HEK293 (cell line): Measurements from ENCODE around the gene GLT6D1.
A peak's percentile ranks its signal among the peaks of the same experiment; 100 is the strongest.

Experiments
- CTCF ChIA-PET: fragments of 350-600 bp; formaldehyde crosslinking; extraction: SDS; loops from one replicate; lab custom pipeline; 2021; ENCODE audit warnings: antibody characterized with exemption; lab: Yijun Ruan, JAX
- POLR2A ChIA-PET: fragments of 300-600 bp; formaldehyde crosslinking; extraction: SDS; loops from one replicate; lab custom pipeline; 2020; ENCODE audit warnings: antibody characterized with exemption, inconsistent platforms; lab: Yijun Ruan, JAX
- H3K27ac ChIP-seq: fragments of 200-500 bp; sonication (Bioruptor generic); 2 replicates; pipeline ENCODE4 v1.5.1; 2014; ENCODE audit warnings: low read depth, low read length, control low read depth, inconsistent platforms; ENCODE audit errors: extremely low read depth
- H3K36me3 ChIP-seq, 2 experiments: fragments of 200-500 bp in 1 of 2; sonication (Bioruptor generic) in 1 of 2; 1 replicate in 1 of 2; 2 replicates in 1 of 2; pipeline ENCODE4 v1.5.1; 2014 to 2017; ENCODE audit warnings: inconsistent platforms in 2 of 2, low read length in 2 of 2; ENCODE audit not compliant: control insufficient read depth in 2 of 2, insufficient read depth in 1 of 2
- H3K4me1 ChIP-seq: fragments of 200-500 bp; sonication (Bioruptor generic); 2 replicates; pipeline ENCODE4 v1.5.1; 2014; ENCODE audit warnings: mild to moderate bottlenecking, low read length, inconsistent platforms; ENCODE audit not compliant: control insufficient read depth, insufficient read depth
- H3K4me3 ChIP-seq: 2 replicates; pipeline ENCODE4 v1.5.1; 2011; ENCODE audit warnings: low read depth, mild to moderate bottlenecking, control low read depth, low read length, moderate library complexity
- H3K9me3 ChIP-seq: fragments of 200-500 bp; sonication (Bioruptor generic); 2 replicates; pipeline ENCODE4 v1.5.1; 2014; ENCODE audit warnings: low read depth, low read length, inconsistent platforms; ENCODE audit not compliant: control insufficient read depth, insufficient read depth
- GLI2 ChIP-seq: fragments of 450-650 bp; formaldehyde crosslinking; IDR thresholded peaks from 2 replicates; pipeline ENCODE4; 2017; ENCODE audit warnings: missing biosample characterization, missing genetic modification characterization, low read depth, borderline replicate concordance
- GLI4 ChIP-seq: fragments of 450-650 bp; formaldehyde crosslinking; IDR thresholded peaks from 2 replicates; pipeline ENCODE4 v1.5.1; 2016; ENCODE audit warnings: missing biosample characterization, missing genetic modification characterization
- IKZF3 ChIP-seq: fragments of 450-650 bp; IDR thresholded peaks from 2 replicates; pipeline ENCODE4 v1.5.0; 2018; ENCODE audit warnings: missing biosample characterization, mild to moderate bottlenecking, missing genetic modification characterization, moderate library complexity
- KLF16 ChIP-seq: fragments of 450-650 bp; formaldehyde crosslinking; IDR thresholded peaks from 2 replicates; pipeline ENCODE4 v1.5.1; 2017; ENCODE audit warnings: missing biosample characterization, missing genetic modification characterization
- KLF7 ChIP-seq: fragments of 450-650 bp; formaldehyde crosslinking; IDR thresholded peaks from 2 replicates; pipeline ENCODE4 v1.5.1; 2016; ENCODE audit warnings: missing biosample characterization, missing genetic modification characterization, borderline replicate concordance
- PATZ1 ChIP-seq: fragments of 450-650 bp; formaldehyde crosslinking; IDR thresholded peaks from 2 replicates; pipeline ENCODE4 v1.5.1; 2016; ENCODE audit warnings: missing biosample characterization, missing genetic modification characterization
- PRDM6 ChIP-seq: fragments of 450-650 bp; formaldehyde crosslinking; IDR thresholded peaks from 2 replicates; pipeline ENCODE4 v1.5.1; 2017; ENCODE audit warnings: missing biosample characterization, missing genetic modification characterization
- WT1 ChIP-seq: fragments of 450-650 bp; formaldehyde crosslinking; IDR thresholded peaks from 2 replicates; pipeline ENCODE4 v1.5.1; 2016; ENCODE audit warnings: missing biosample characterization, missing genetic modification characterization
- ZBTB49 ChIP-seq: fragments of 450-650 bp; formaldehyde crosslinking; IDR thresholded peaks from 2 replicates; pipeline ENCODE4 v1.5.1; 2016; ENCODE audit warnings: missing biosample characterization, missing genetic modification characterization, low read depth
- ZNF132 ChIP-seq: fragments of 450-650 bp; formaldehyde crosslinking; IDR thresholded peaks from 2 replicates; pipeline ENCODE4 v1.5.1; 2017; ENCODE audit warnings: missing biosample characterization, missing genetic modification characterization, borderline replicate concordance
- ZNF138 ChIP-seq: fragments of 450-650 bp; formaldehyde crosslinking; IDR thresholded peaks from 2 replicates; pipeline ENCODE4 v1.5.1; 2016; ENCODE audit warnings: missing biosample characterization, missing genetic modification characterization, borderline replicate concordance
- ZNF16 ChIP-seq: fragments of 450-650 bp; formaldehyde crosslinking; IDR thresholded peaks from 2 replicates; pipeline ENCODE4 v1.5.1; 2016; ENCODE audit warnings: low read depth, missing biosample characterization, missing genetic modification characterization
- ZNF2 ChIP-seq: fragments of 450-650 bp; formaldehyde crosslinking; IDR thresholded peaks from 2 replicates; pipeline ENCODE4 v1.5.1; 2016; ENCODE audit warnings: missing biosample characterization, missing genetic modification characterization
- ZNF221 ChIP-seq: fragments of 450-650 bp; formaldehyde crosslinking; IDR thresholded peaks from 2 replicates; pipeline ENCODE4 v1.5.1; 2017; ENCODE audit warnings: missing biosample characterization, missing genetic modification characterization, borderline replicate concordance
- ZNF311 ChIP-seq: fragments of 450-650 bp; formaldehyde crosslinking; IDR thresholded peaks from 2 replicates; pipeline ENCODE4 v1.5.1; 2017; ENCODE audit warnings: missing biosample characterization, missing genetic modification characterization, borderline replicate concordance
- ZNF404 ChIP-seq: fragments of 450-650 bp; formaldehyde crosslinking; IDR thresholded peaks from 2 replicates; pipeline ENCODE4 v1.5.1; 2017; ENCODE audit warnings: missing biosample characterization, missing genetic modification characterization
- ZNF530 ChIP-seq: fragments of 450-650 bp; formaldehyde crosslinking; IDR thresholded peaks from 2 replicates; pipeline ENCODE4 v1.5.1; 2016; ENCODE audit warnings: low read depth, missing biosample characterization, missing genetic modification characterization
- ZNF548 ChIP-seq: fragments of 450-650 bp; formaldehyde crosslinking; IDR thresholded peaks from 2 replicates; pipeline ENCODE4 v1.5.1; 2016; ENCODE audit warnings: missing biosample characterization, missing genetic modification characterization
- ZNF658 ChIP-seq: fragments of 450-650 bp; formaldehyde crosslinking; IDR thresholded peaks from 2 replicates; pipeline ENCODE4; 2016; ENCODE audit warnings: missing biosample characterization, missing genetic modification characterization
- ZNF76 ChIP-seq: fragments of 450-650 bp; formaldehyde crosslinking; IDR thresholded peaks from 2 replicates; pipeline ENCODE4; 2016; ENCODE audit warnings: low read depth, missing biosample characterization, missing genetic modification characterization, borderline replicate concordance
- ZNF791 ChIP-seq: fragments of 450-650 bp; formaldehyde crosslinking; IDR thresholded peaks from 2 replicates; pipeline ENCODE4 v1.5.1; 2016; ENCODE audit warnings: missing biosample characterization, missing genetic modification characterization
- ZSCAN4 ChIP-seq: fragments of 450-650 bp; formaldehyde crosslinking; IDR thresholded peaks from 2 replicates; pipeline ENCODE4 v1.5.1; 2017; ENCODE audit warnings: missing biosample characterization, missing genetic modification characterization

Gene GLT6D1

GRCh38 chr9:135655317-135655716 lies 16.0 kb upstream of the GLT6D1 start (continued):
- TF ChIP-seq ZNF221 (tag by site-specific recombination) = no peak
- no peak for TF ChIP-seq KLF16
- TF ChIP-seq ZBTB49 (tag by site-specific recombination) = no peak
- no peak for TF ChIP-seq PATZ1 (tag by site-specific recombination)
- no peak for TF ChIP-seq ZNF76

GRCh38 chr9:135650408-135650807 lies 11.1 kb upstream of the GLT6D1 start:
- H3K27ac ChIP-seq = no peak overlapping the region
- no peaks in the 10 kb centered on the region for H3K9me3 ChIP-seq
- H3K4me1 ChIP-seq = no peaks in the 10 kb centered on the region
- no peak overlapping the region for H3K4me3 ChIP-seq
- ChIA-PET POLR2A (no interaction called here), CTCF (interaction anchor here (0.6 kb wide), 1 partner anchor 1479 kb away, joined by 4 read pairs; no protein-coding TSS in a partner anchor)
- TF ChIP-seq ZNF530 (tag by site-specific recombination) (no peak), ZNF311 (tag by site-specific recombination) (0 out of 2 replicates have a peak, but pooled peaks have one; percentile 69), GLI4 (tag by site-specific recombination) (0 out of 2 replicates have a peak, but pooled peaks have one; percentile 16), ZSCAN4 (tag by site-specific recombination) (peak; percentile 98), ZNF658 (tag by site-specific recombination) (0 out of 2 replicates have a peak, but pooled peaks have one; percentile 53), ZNF138 (tag by site-specific recombination) (no peak)
- no peaks in the 10 kb centered on the region for H3K36me3 ChIP-seq

DNA sequence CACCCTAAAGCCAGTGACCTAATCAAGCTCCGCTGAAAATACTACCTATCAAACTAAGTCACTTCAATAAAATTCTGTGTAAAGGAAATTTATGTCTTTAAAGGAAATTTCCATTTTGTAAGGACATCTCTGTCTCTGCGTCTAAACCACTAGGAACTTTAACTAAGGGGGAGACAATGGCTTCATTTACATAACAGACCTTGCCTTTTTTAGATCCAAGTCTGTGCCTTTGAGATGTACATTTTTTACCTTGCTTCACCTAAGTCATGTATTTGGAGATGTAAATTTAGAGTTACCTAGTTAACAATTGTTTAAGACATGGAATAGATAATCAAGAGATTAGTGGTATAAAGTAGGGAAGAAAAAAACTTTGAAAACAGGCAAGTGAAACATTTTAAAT lies 10.2 kb upstream of the GLT6D1 start:
- Histone ChIP-seq H3K4me1 (no peaks in the 10 kb centered on the region), H3K4me3 (no peak overlapping the region), H3K9me3 (no peaks in the 10 kb centered on the region), H3K27ac (no peak overlapping the region), H3K36me3 (no peaks in the 10 kb centered on the region)
- POLR2A ChIA-PET = no interaction called here
- CTCF ChIA-PET = no interaction called here
- no peak for TF ChIP-seq ZNF791 (tag by site-specific recombination)
- TF ChIP-seq IKZF3 (tag by site-specific recombination) = no peak
- no peak for TF ChIP-seq ZNF132 (tag by site-specific recombination)
- no peak for TF ChIP-seq ZNF548 (tag by site-specific recombination)
- TF ChIP-seq ZNF2 (tag by site-specific recombination) = no peak
- TF ChIP-seq ZNF16 = no peak
- TF ChIP-seq KLF7 (tag by site-specific recombination) = no peak
- TF ChIP-seq GLI2 (tag by site-specific recombination) = no peak
- no peak for TF ChIP-seq ZBTB49 (tag by site-specific recombination)
- no peak for TF ChIP-seq WT1 (tag by site-specific recombination)
- no peak for TF ChIP-seq PRDM6
- no peak for TF ChIP-seq ZNF404
